ES-I3 (cell line): ENCODE results near the gene MBD3L3.
"Not testable (repeated sequence)": the region's sequence is repeated elsewhere in the genome, so short reads cannot be mapped to it uniquely, and the experiment has no call there.

Experiments used
- H3K36me3 ChIP-seq: 2 replicates; pipeline ENCODE4 v1.6.1; 2013; ENCODE audit warnings: mild to moderate bottlenecking, low read length, control low read depth, moderate library complexity; ENCODE audit not compliant: insufficient read depth
- H3K4me1 ChIP-seq: 2 replicates; pipeline ENCODE4 v1.6.1; 2013; ENCODE audit warnings: mild to moderate bottlenecking, control low read depth, low read length; ENCODE audit not compliant: insufficient read depth
- H3K9ac ChIP-seq: 2 replicates; pipeline ENCODE4 v1.6.1; 2013; ENCODE audit warnings: low read depth, mild to moderate bottlenecking, low read length, moderate library complexity
- H3K9me3 ChIP-seq: 2 replicates; pipeline ENCODE4 v1.6.1; 2013; ENCODE audit warnings: mild to moderate bottlenecking, low read length, moderate library complexity; ENCODE audit not compliant: control insufficient read depth, insufficient read depth

MBD3L3 gene

DNA sequence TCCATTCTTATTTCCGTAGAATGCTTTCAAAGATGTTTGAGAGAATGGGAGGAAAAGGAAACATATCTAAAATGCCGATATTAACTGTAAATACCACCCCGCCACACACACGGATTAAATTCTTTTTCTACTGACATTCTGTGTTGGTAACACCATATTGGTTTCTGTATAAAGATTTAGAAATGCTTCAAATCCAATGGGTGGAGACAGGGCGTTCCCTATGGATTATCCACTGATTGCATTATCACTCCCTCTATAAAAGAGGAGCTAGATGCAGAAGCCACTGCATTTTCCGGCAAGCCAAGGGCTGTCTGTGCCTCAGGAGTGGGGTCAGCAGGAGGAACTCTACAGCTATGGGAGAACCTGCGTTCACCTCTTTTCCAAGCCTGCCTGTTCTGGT, 9.5 kb downstream of the MBD3L3 start, which contains the start of gene MBD3L2:
MBD3L2 (plus strand) TSS at position 301 of the 400 bp plus-strand sequence; CDS start at position 354, 53 bp downstream.
- H3K9me3 ChIP-seq, H3K36me3 ChIP-seq: not testable (repeated sequence)

DNA sequence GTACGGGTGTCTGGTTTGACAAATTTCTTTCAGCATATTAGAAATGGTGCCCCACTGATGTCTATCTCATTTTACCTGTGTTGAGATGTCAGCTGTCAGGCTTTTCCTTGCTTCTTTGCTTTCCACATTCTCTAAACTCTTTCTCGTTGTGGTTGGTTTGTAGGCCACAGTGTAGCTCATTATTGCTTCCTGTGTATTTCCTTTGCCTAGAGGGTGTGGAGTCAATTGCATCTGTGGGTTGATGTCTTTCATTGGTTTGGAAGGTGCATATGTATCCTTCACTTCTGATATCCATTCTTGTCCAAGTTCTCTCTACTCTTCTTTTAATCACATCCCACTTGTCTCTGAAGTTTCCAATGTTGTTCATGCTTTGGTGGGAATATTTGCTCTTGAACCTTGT, 16.9 kb downstream of the MBD3L3 start:
- not testable (repeated sequence) for H3K9me3 ChIP-seq, H3K36me3 ChIP-seq, H3K4me1 ChIP-seq, H3K9ac ChIP-seq

More for the DNA sequence above, 9.5 kb downstream of the MBD3L3 start, which contains the start of gene MBD3L2:
- H3K4me1 ChIP-seq, H3K9ac ChIP-seq: not testable (repeated sequence)

DNA sequence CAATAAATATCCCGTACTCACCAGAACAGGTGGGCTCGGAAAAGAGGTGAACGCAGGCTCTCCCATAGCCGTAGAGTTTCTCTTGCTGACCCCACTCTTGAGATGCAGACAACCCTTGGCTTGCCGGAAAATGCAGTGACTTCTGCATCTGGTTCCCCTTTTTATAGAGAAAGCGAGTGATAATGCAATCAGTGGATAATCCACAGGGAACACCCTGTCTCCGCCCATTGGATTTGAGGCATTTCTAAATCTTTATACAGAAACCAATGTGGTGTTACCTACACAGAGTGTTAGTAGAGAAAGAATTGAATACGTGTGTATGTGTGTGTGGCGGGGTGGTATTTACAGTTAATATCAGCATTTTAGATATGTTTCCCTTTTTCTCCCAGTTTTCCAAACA, 18.4 kb downstream of the MBD3L3 start, which contains the start of gene MBD3L4:
MBD3L4 (minus strand) TSS at position 101 of the 400 bp plus-strand sequence; CDS start at position 66, 35 bp downstream.
- H3K9me3 ChIP-seq, H3K36me3 ChIP-seq: not testable (repeated sequence)

DNA sequence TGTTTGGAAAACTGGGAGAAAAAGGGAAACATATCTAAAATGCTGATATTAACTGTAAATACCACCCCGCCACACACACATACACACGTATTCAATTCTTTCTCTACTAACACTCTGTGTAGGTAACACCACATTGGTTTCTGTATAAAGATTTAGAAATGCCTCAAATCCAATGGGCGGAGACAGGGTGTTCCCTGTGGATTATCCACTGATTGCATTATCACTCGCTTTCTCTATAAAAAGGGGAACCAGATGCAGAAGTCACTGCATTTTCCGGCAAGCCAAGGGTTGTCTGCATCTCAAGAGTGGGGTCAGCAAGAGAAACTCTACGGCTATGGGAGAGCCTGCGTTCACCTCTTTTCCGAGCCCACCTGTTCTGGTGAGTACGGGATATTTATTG, 28.2 kb downstream of the MBD3L3 start, which contains the start of gene MBD3L5:
MBD3L5 (plus strand) TSS at position 301 of the 400 bp plus-strand sequence; CDS start at position 335, 34 bp downstream.
- H3K9me3 ChIP-seq, H3K4me1 ChIP-seq, H3K36me3 ChIP-seq, H3K9ac ChIP-seq: not testable (repeated sequence)

More for the DNA sequence above, 18.4 kb downstream of the MBD3L3 start, which contains the start of gene MBD3L4:
- H3K4me1 ChIP-seq, H3K9ac ChIP-seq: not testable (repeated sequence)

DNA sequence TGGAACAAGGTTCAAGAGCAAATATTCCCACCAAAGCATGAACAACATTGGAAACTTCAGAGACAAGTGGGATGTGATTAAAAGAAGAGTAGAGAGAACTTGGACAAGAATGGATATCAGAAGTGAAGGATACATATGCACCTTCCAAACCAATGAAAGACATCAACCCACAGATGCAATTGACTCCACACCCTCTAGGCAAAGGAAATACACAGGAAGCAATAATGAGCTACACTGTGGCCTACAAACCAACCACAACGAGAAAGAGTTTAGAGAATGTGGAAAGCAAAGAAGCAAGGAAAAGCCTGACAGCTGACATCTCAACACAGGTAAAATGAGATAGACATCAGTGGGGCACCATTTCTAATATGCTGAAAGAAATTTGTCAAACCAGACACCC, 29.7 kb downstream of the MBD3L3 start:
- H3K36me3 ChIP-seq, H3K9ac ChIP-seq, H3K9me3 ChIP-seq, H3K4me1 ChIP-seq: not testable (repeated sequence)

DNA sequence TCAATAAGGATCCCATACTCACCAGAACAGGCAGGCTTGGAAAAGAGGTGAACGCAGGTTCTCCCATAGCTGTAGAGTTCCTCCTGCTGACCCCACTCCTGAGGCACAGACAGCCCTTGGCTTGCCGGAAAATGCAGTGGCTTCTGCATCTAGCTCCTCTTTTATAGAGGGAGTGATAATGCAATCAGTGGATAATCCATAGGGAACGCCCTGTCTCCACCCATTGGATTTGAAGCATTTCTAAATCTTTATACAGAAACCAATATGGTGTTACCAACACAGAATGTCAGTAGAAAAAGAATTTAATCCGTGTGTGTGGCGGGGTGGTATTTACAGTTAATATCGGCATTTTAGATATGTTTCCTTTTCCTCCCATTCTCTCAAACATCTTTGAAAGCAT, 37.1 kb downstream of the MBD3L3 start, which contains the start of gene MBD3L2B:
MBD3L2B (minus strand) TSS at position 101 of the 400 bp plus-strand sequence; CDS start at position 67, 34 bp downstream.
- not testable (repeated sequence) for H3K4me1 ChIP-seq, H3K36me3 ChIP-seq, H3K9me3 ChIP-seq, H3K9ac ChIP-seq

DNA sequence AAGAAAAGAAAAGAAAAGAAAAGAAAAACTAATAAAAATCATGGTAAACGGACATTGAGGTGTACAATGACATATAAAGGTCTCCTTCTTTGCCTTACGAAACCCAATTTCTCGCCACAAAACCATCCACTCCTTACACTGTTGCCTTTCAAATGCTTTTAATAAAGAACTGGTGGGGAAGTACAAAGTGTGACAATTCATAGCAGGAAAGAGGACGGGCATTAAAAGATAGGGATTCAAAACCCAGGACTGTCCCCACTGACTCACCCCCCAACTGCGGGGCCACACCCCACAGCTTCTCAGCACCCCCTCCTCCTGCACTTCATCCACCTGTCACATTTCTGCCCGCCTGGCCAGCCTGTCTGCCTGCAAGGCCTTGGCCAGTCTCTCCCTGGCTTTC, 39.6 kb downstream of the MBD3L3 start:
- Histone ChIP-seq H3K9me3 (no peaks in the 10 kb centered on the region), H3K9ac (no peak overlapping the region), H3K36me3 (no peaks in the 10 kb centered on the region)

DNA sequence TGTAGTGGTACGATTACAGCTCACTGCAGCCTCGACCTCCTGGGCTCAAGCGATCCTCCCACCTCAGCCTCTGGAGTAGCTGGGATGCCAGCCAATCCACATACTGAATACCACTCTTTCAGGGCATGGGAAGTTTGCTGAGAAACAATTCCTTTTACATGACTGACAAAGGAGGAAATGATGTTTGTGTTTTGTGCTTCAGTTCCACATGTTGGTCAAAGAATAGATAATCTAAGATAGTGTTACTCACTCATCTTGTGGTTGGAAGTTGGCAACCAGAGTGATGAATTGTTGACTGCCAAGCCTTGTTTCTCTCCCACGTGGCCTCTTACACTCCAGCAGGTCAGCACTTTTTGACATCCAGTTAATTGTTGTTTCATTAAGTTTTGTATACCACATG, 44.8 kb downstream of the MBD3L3 start:
- Histone ChIP-seq H3K4me1 (no peaks in the 10 kb centered on the region), H3K36me3 (no peaks in the 10 kb centered on the region), H3K9me3 (no peaks in the 10 kb centered on the region), H3K9ac (no peak overlapping the region)

More for the DNA sequence above, 39.6 kb downstream of the MBD3L3 start:
- H3K4me1 ChIP-seq: no peaks in the 10 kb centered on the region

DNA sequence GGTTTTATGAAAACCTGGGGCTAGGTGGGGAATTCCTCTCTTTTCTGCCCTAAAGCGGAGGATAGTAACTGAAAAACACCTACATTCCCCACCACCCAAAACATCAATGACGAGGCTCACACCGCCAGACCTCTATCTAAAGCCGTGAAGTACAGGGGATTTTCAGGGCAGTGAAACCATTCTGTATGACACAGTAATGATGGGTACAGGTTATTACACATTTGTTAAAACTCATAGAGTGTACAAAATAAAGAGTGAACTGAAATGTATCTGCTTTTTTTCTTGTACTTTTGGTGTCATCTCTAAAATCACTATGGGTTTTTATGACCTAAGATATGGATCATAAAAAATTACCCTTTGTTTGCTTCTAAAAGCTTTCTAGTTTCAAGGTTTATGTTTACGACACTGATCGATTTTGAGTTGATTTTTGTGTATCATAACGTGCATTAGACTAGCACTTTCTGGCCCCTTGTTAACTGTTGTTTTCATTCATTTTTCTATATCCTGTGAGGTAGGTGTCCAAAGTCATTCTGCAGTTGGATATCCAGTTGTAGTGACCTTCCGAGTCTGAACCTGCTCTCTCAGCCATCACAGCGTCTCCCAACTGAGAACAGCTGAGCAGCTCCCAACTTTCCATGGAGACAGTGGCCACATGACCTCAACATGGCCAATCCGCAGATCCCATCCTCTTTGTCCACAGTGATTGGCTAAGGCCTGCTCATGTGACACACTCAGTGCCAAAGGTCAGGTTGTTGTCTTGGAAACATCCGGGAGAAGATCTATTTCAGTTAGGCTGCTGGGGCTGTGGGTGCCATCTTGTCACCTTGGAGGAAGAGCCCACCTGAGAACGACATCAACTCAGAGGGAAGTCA, 47.5 kb downstream of the MBD3L3 start:
- no peaks in the 10 kb centered on the region for H3K4me1 ChIP-seq
- H3K36me3 ChIP-seq: no peaks in the 10 kb centered on the region
- no peak overlapping the region for H3K9ac ChIP-seq
- no peaks in the 10 kb centered on the region for H3K9me3 ChIP-seq

DNA sequence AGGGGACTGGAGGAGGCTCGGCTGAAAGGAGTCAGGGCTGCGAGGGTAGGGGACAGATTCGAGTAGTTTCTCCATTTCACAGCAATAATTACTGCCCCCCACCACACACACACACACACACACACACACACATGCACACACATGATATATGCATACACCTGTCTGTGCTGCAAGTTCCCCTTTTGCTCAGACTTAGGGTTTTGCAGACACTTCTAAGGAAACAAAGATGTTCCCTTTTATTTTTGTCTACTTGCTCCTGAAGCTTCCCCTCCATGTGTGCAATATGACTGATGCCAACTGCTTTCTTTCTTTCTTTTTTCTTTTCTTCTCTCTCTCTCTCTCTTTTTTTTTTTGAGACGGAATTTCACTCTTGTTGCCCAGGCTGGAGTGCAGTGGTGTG, 50.6 kb downstream of the MBD3L3 start:
- Histone ChIP-seq H3K36me3 (no peaks in the 10 kb centered on the region), H3K4me1 (no peaks in the 10 kb centered on the region), H3K9ac (no peak overlapping the region), H3K9me3 (no peaks in the 10 kb centered on the region)
